Occipital lobe (tissue), 2 donors: ENCODE measurements around the gene SMIM9. TPM values are rescaled to one million over a fixed set of nuclear protein-coding genes. Genes with fewer than 3 reads are reported as not detected.
"Not testable (repeated sequence)": the region's sequence is repeated elsewhere in the genome, so short reads cannot be mapped to it uniquely, and the experiment has no call there.

ENCODE experiments used
- DNase-seq: peaks from one replicate; lab custom pipeline; 2025; lab: John Stamatoyannopoulos, UW
- total RNA-seq: library from RNA; depleted of rRNA; stranded (reverse); fragments of >200 nt; gene quantifications from one replicate; pipeline ENCODE4 v1.2.3, GENCODE V29; 2014

SMIM9 gene
- total RNA-seq, result not detected

DNA sequence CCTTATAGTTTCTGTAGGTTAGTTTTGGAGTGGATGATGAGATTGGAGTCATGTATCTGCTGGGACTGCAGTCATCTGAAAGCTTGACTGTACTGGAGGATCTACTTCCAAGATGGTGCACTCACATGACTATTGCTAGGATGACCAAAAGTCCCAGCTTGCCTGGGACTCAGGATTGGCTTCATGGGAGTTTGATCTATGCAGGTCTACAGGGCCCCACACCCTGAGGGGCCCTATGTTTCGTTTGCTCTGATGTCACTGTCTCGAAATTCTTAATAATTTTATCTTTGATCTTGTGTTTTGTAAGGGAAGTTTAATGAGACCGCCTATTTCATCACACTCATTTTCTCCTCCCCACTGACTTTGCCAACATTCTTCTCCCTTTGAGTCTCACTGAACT is at the start of gene SMIM9:
Gene SMIM9, minus strand, starts transcription at position 101 of the 400 bp plus-strand sequence. CDS start 3,806 bp downstream, outside the sequence.
- DNase-seq, result no peak

- not testable (repeated sequence) for DNase-seq
Observed at GRCh38 chrX:154884069-154884468, 49.6 kb upstream of the SMIM9 start.

DNA sequence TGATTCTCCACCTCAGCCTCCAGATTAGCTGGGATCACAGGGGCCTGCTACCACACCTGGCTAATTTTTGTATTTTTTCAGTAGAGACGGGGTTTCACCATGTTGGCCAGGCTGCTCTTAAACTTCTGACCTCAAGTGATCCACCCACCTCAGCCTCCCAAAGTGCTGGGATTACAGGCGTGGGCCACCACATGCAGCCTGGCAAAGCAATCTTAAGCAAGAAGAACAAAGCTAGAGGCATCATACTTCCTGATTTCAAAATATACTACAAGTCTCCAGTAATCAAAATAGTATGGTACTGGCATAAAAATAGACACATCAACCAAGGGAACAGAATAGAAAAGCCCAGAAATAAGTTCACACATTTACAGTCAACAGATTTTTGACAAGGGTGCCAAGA is 38.9 kb upstream of the SMIM9 start:
- no peak for DNase-seq

- DNase-seq, result not testable (repeated sequence)
Observed at GRCh38 chrX:154868522-154868921, 34.1 kb upstream of the SMIM9 start.

DNA sequence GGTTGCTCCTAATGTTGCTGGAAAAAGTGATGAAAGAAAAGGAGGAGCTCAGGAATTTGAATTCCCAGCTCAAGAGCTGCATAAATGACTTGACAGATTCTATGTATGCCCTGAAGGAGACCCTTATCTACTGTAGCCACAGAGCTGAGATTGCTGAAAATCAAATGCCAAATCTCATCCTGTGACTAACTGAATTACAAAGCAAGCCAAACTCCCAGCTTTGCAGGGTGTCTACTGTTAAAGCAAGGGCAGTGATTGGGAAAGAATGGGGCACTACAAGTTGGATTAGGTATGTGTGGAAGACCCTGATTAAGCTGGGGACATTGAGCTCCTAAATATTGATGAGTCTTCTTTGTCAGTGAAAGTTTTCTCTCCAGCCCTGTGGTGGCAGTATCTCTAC is 20.8 kb upstream of the SMIM9 start:
- DNase-seq, result no peak

DNA sequence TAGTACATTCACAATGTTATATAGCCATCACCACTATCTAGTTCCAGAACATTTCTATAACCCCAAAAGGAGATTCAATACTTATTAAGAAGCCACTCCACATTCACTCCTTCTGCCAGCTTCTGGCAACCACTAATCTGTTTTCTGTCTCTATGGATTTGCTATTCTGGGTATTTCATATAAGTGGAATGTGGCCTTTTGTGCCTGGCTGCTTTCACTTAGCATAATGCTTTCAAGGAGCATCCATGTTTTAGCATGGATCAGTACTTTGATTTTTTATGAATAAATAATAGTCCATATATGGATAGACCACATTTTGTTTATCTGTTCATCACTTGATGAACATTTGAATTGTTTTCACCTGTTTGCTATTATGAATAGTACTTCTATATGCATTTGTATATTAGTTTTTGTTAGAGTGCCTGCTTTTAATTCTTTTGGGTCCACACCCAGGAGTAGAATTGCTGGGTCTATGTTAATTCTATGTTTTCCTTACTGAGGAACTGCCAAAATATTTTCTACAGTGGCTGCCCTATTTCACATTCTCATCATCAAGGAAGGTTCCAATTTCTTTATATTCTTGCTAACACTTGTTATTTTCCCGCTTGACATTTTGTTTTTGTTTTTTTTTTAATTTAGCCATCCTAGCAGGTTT is 16.6 kb upstream of the SMIM9 start:
- DNase-seq, result no peak

DNA sequence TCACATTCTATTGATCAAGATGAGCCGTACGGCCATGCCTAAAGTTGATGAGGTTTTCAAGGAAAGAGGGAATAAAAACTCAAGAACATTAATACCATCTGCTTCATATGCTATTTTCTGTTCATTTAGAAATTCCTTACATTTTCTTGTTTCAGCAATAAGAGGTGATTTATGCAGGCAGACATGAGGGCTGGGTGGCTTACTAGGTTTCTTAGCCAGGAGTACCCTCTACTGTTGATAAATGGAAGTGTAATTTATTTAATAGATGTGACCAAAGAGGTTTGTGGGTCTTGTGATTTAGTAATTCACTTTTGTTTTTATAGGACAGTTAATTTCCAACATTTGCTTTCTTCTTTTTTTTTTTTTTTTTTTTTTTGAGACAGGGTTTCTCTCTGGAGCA is 6.4 kb upstream of the SMIM9 start:
- DNase-seq, result no peak

- DNase-seq, result no peak
Observed at GRCh38 chrX:154836163-154836562, 1.7 kb upstream of the SMIM9 start.

DNA sequence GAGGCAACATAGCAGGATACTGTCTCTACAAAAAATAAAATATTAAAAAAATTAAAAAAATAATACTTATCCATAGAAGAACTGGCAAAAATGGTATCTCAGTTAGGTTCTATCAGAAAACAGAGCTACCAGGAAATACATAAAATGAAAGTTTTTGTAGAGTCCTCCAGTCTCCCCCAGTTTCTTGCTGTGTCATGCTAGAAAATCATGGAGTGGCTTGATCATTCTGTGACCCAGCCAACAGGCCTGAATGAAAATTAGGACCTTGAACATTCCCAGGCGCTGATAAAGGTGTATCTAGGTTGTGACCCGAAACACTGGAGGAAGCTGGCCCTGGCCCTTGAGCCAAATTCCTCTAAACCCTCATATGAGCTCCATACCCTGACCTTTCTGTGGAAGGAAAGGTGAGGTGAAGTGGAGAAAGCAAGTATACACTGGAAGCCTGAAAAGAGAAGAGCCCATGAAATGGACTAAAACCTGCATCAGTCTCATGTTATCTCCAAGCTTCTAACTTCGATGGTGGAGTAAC is 652 bp downstream of the SMIM9 start:
- DNase-seq, result no peak

DNA sequence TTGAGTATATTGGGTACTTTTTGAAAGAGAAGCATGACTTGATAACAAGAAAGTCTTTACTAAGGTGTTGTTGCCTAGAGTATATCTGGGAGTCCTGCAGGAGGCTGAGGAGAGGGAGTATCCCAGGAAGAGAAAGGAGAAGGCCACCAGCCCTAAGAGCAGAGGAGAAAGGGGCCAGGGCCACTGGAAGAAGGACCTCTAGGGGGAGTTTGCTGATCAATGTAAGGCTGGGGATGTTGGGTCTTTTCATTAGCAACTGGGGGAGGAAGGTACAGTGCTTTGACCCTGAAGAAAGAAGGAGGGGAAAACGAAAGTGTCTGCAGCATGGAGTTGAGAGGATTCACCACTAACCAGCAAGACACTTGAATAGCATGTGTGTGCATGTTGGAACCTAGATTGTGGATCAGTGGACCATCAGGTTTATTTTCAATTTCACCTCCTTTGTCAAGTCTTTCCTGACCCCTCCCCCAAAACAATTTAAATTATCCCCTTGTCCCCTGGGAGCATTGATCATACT is 4.5 kb downstream of the SMIM9 start:
- no peak for DNase-seq

- DNase-seq, result no peak
Observed at GRCh38 chrX:154829134-154829533, 5.3 kb downstream of the SMIM9 start.

GRCh38 chrX:154828016-154828408 is 6.5 kb downstream of the SMIM9 start:
- no peak for DNase-seq

DNA sequence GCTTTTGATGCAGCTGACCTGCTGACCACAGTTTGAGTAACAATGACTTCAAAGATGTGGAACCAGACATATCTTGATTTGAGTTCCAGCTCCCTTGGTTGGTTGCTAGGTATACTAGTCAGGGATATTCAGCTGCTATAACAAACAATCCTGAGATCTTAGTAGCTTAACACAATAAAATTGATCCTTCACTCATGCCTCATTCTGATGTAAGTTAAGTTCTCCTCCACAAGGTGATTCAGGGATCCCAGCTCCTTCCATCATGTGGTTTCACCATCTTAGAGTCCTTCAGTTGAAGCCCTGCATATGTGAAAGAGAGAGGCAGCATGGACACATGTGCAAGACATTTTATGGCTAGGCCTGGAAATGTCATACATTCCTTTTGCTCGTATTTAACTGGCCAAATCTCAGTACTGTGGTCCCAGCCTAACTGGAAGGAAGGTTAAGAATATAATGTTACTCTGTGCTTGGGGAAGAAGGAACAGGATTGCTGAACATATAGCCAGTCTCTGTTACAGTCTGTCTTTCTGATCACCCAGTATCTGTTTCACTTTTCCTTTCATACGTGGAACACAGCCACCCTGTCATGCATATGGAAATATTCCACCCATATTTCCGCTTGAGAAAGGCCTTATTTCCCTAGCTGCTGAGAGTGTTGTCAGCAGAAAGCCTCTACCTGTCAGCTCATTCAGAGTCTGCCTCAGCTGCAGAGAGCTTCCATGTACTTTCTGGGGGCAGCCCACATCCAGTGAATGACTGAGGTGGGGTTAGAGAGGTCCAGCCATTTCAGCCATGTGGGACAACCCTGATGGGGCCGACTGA is 7.1 kb downstream of the SMIM9 start:
- no peak for DNase-seq

DNA sequence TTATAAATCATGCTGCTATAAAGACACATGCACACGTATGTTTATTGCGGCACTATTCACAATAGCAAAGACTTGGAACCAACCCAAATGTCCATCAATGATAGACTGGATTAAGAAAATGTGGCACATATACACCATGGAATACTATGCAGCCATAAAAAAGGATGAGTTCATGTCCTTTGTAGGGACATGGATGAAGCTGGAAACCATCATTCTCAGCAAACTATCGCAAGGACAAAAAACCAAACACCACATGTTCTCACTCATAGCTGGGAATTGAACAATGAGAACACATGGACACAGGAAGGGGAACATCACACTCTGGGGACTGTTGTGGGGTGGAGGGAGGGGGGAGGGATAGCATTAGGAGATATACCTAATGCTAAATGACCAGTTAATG is 8.9 kb downstream of the SMIM9 start:
- DNase-seq, result not testable (repeated sequence)

GRCh38 chrX:154824638-154825037 is 9.8 kb downstream of the SMIM9 start:
- no peak for DNase-seq

- no peak for DNase-seq
Observed at GRCh38 chrX:154822029-154822428, 12.4 kb downstream of the SMIM9 start.

- no peak for DNase-seq
Observed at GRCh38 chrX:154821523-154821922, 12.9 kb downstream of the SMIM9 start.

DNA sequence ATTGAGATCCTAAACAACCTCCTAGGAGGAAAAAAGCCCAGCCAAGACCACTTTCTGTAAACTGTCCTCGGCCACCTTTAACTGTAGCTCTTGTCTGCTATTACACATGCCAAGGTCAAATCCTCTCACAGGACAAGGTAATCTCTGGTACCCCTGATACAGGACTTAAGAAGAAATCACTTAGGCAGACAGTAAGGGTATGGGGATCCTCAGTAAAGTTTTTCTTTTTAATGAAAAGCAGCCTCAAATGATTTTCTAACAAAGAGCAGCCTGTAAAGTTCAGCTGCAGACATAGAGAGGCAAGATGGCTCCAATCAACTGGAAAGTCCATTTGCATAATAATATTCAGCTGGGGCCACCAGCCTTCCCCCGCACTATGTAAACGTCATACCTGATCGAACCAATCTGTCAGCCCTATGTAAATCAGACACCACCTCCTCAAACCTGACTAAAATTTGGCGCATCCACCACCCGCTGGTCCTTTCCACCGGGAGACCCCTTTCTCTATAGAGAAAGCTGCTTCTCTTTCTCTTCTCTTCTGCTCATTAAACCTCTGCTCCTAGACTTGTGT is 14.6 kb downstream of the SMIM9 start:
- DNase-seq, result no peak

GRCh38 chrX:154818916-154819770 is 15.3 kb downstream of the SMIM9 start:
- no peak for DNase-seq

DNA sequence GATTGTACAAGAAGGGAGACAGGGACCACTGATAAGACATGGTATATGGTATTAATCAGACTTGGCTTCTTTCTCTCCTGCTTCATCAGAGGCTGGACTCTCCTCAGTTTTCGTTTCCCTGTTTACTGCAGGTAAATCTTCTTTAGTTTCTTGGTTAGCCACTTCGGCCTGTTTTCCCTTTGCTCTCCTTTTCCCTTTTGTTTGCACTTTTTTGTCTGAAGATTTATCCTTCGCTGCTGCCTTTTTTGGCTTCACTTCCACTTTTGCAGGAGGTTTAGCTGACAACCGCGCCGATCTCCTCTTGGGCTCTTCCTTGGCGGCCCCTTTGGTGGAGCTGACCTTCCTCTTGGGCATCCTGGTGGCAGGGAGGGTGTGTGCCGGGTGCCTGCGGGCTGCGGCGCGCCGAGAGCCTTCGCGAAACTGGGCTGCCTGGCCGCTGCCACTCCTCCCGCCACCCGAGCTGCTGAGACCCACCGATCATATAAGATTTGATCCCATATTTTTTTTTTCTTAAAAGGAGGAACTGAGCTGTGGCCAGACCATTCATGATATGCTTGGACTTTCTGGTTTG is 17.3 kb downstream of the SMIM9 start:
- not testable (repeated sequence) for DNase-seq
